K562 (cell line): Measurements from ENCODE around the gene TRNP1. TPM values are rescaled to one million over a fixed set of nuclear protein-coding genes. Genes with fewer than 3 reads are reported as not detected.
A peak's percentile ranks its signal among the peaks of the same experiment; 100 is the strongest.

Source experiments
- ARID2 ChIP-seq: fragments of 450-650 bp; IDR thresholded peaks from 2 replicates; pipeline ENCODE4 v1.6.1; 2017; ENCODE audit warnings: antibody characterized with exemption, mild to moderate bottlenecking
- DLX4 ChIP-seq: fragments of 250-450 bp; sonication (Bioruptor Pico); IDR thresholded peaks from 2 replicates; pipeline ENCODE4 v1.6.1; 2021; ENCODE audit warnings: mild to moderate bottlenecking
- EHMT2 ChIP-seq: fragments of 450-650 bp; IDR thresholded peaks from 2 replicates; pipeline ENCODE4 v1.6.1; 2018; ENCODE audit warnings: antibody characterized with exemption
- ESRRB ChIP-seq: fragments of 250-450 bp; sonication (Bioruptor Pico); IDR thresholded peaks from 2 replicates; pipeline ENCODE4 v1.5.0; 2020; ENCODE audit warnings: mild to moderate bottlenecking, moderate library complexity, borderline replicate concordance
- FOXO4 ChIP-seq: fragments of 450-650 bp; formaldehyde crosslinking; IDR thresholded peaks from 2 replicates; pipeline ENCODE4 v1.4.0; 2020; ENCODE audit warnings: mild to moderate bottlenecking, moderate library complexity
- GTF2A2 ChIP-seq: IDR thresholded peaks from 2 replicates; pipeline ENCODE4 v1.6.1; 2016; ENCODE audit warnings: mild to moderate bottlenecking, missing genetic modification characterization, missing compliant biosample characterization
- HNRNPH1 ChIP-seq: fragments of 200-400 bp; formaldehyde crosslinking; optimal IDR thresholded peaks from 2 replicates; pipeline ENCODE3; 2017; ENCODE audit warnings: low read depth, mild to moderate bottlenecking, low read length, moderate library complexity
- NFIC ChIP-seq: fragments of 450-650 bp; IDR thresholded peaks from 2 replicates; pipeline ENCODE4 v1.6.1; 2017; ENCODE audit warnings: mild to moderate bottlenecking, inconsistent platforms
- NFRKB ChIP-seq: fragments of 450-650 bp; IDR thresholded peaks from 2 replicates; pipeline ENCODE4 v1.6.1; 2016; ENCODE audit warnings: low read depth
- NONO ChIP-seq, 2 experiments: fragments of 200-400 bp in 1 of 2; fragments of 450-650 bp in 1 of 2; formaldehyde crosslinking in 1 of 2; IDR thresholded peaks; 2 replicates each; pipeline ENCODE4 v1.6.1; 2017; ENCODE audit warnings: low read depth in 2 of 2, mild to moderate bottlenecking in 2 of 2, moderate library complexity in 2 of 2, low read length in 1 of 2
- RCOR1 ChIP-seq, 2 experiments: IDR thresholded peaks; 2 replicates each; pipeline ENCODE4 v1.6.1; 2012; ENCODE audit warnings: low read depth in 2 of 2, low read length in 2 of 2, borderline replicate concordance in 1 of 2, improper control_type of control experiment in 1 of 2
- TAL1 ChIP-seq: fragments of 450-650 bp; IDR thresholded peaks from 2 replicates; pipeline ENCODE4 v1.6.1; 2016; ENCODE audit warnings: mild to moderate bottlenecking
- VEZF1 ChIP-seq: fragments of 200-800 bp; sonication (Bioruptor generic); IDR thresholded peaks from 2 replicates; pipeline ENCODE4 v1.6.1; 2017; ENCODE audit warnings: missing genetic modification characterization, missing compliant biosample characterization
- ZNF274 ChIP-seq: IDR thresholded peaks from 2 replicates; pipeline ENCODE4 v1.6.1; 2011; ENCODE audit warnings: low read depth, mild to moderate bottlenecking, low read length, moderate library complexity, borderline replicate concordance
- ZNF311 ChIP-seq: fragments of 250-450 bp; sonication (Bioruptor Pico); IDR thresholded peaks from 2 replicates; pipeline ENCODE4 v1.4.0; 2020; ENCODE audit warnings: mild to moderate bottlenecking, moderate library complexity
- ZNF354B ChIP-seq: fragments of 250-450 bp; sonication (Bioruptor Pico); IDR thresholded peaks from 2 replicates; pipeline ENCODE4 v1.4.0; 2020
- polyA plus RNA-seq, 8 experiments: library from polyadenylated mRNA; depleted of rRNA in 4 of 8; stranded (reverse) in 5 of 8; unstranded in 3 of 8; fragments of >200 nt; fragmentation: Nextera tagmentation in 2 of 8; fragmentation: Illumina TruSeq in 1 of 8; extraction: Ambion mirVana in 2 of 8; extraction: Trizol in 1 of 8; gene quantifications; 2 replicates each; pipeline versions ENCODE4 v1.2.1 to v1.2.3, GENCODE V29; 2011 to 2014; ENCODE audit warnings: inconsistent platforms in 1 of 8, missing spikeins in 1 of 8
- total RNA-seq, 7 experiments: library from RNA; depleted of rRNA in 6 of 7; stranded (reverse); fragments of >200 nt in 6 of 7; fragmentation: Illumina TruSeq in 2 of 7; extraction: Trizol in 2 of 7; gene quantifications; 2 replicates each; pipeline versions ENCODE4 v1.2.1 to v1.2.3, GENCODE V29; 2011 to 2021; ENCODE audit warnings: low replicate concordance in 1 of 7
- TF ChIP-seq, protein P1 (sequence below), 2 experiments: fragments of 450-650 bp; IDR thresholded peaks; 2 replicates each; pipeline ENCODE4 v1.6.1; 2016; ENCODE audit warnings: mild to moderate bottlenecking in 2 of 2, borderline replicate concordance in 1 of 2, low read depth in 1 of 2, moderate library complexity in 1 of 2

TRNP1 gene
- total and polyA plus RNA-seq, 9 of the 15 experiments (the other 6 are each of a cell fraction or from before 2014, with no cell fraction given) = 0.03 to 1.3 (median 0.95) TPM

GRCh38 chr1:27021354-27022031 lies 28.0 kb downstream of the TRNP1 start (continued):
- TF ChIP-seq, protein P1, sequence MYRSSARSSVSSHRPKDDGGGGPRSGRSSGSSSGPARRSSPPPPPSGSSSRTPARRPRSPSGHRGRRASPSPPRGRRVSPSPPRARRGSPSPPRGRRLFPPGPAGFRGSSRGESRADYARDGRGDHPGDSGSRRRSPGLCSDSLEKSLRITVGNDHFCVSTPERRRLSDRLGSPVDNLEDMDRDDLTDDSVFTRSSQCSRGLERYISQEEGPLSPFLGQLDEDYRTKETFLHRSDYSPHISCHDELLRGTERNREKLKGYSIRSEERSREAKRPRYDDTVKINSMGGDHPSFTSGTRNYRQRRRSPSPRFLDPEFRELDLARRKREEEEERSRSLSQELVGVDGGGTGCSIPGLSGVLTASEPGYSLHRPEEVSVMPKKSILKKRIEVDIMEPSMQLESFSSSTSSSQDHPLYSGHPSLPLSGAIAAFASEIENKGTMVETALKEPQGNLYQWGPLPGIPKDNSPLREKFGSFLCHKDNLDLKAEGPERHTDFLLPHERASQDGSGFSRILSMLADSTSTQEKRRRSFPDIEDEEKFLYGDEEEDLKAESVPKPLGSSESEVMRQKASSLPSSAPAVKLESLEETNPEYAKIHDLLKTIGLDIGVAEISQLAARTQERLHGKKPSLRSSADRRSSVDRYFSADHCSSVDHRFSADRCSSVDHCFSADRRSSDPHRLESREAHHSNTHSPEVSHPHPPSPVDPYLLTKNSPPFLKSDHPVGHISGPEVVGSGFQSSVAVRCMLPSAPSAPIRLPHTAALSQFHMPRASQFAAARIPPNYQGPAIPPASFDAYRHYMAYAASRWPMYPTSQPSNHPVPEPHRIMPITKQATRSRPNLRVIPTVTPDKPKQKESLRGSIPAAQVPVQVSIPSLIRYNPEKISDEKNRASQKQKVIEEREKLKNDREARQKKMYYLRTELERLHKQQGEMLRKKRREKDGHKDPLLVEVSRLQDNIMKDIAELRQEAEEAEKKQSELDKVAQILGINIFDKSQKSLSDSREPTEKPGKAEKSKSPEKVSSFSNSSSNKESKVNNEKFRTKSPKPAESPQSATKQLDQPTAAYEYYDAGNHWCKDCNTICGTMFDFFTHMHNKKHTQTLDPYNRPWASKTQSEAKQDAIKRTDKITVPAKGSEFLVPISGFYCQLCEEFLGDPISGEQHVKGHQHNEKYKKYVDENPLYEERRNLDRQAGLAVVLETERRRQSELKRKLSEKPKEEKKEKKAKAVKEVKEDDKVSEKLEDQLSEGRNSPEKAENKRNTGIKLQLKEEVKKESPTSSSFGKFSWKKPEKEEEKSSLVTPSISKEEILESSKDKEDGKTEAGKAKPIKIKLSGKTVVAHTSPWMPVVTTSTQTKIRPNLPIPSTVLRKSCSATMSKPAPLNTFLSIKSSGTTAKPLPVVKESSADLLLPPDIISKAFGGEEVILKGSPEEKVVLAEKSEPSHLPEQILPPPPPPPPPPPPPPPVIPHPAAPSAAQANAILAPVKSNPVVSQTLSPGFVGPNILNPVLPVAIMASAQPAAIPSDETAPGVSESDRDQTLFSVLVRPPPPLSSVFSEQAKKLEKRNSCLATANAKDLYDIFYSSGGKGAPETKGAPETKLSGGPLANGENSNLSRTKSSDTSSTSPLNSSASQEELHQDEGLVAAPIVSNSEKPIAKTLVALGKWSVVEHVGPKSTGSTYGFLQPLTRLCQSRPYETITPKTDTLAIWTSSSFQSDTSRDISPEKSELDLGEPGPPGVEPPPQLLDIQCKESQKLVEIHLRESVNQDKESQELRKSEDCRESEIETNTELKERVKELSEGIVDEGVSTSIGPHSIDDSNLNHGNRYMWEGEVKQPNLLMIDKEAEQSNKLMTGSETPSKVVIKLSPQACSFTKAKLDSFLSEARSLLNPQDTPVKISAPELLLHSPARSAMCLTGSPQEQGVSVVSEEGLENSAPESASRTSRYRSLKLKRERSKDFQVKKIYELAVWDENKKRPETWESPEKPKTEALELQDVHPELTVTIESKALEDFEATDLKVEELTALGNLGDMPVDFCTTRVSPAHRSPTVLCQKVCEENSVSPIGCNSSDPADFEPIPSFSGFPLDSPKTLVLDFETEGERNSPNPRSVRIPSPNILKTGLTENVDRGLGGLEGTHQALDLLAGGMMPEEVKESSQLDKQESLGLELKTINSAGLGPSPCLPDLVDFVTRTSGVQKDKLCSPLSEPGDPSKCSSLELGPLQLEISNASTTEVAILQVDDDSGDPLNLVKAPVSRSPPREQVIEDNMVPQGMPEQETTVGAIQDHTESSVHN (IDR thresholded peaks at IDR 0.05; ENCODE audit: borderline replicate concordance in 1 of 2, low read depth in 1 of 2) = no peak
- no peak for TF ChIP-seq ESRRB (CRISPR knock-in tag)
- TF ChIP-seq ZNF311 (CRISPR knock-in tag) = no peak
- no peak for TF ChIP-seq EHMT2
- no peak for TF ChIP-seq DLX4 (CRISPR knock-in tag)
- no peak for TF ChIP-seq HNRNPH1
- TF ChIP-seq RCOR1 (IDR thresholded peaks at IDR 0.05; ENCODE audit: borderline replicate concordance in 1 of 2, low read depth in 2 of 2, low read length in 2 of 2) = no peak
- no peak for TF ChIP-seq TAL1
- peak; percentile 23; the same call in 1 of the 2 replicates for TF ChIP-seq VEZF1 (CRISPR knock-in tag)
- TF ChIP-seq NONO (IDR thresholded peaks at IDR 0.05; ENCODE audit: low read depth in 2 of 2, low read length in 1 of 2) = no peak
- TF ChIP-seq ZNF274 = no peak
- TF ChIP-seq GTF2A2 (tag) = peak; percentile 48; the same call in 1 of the 2 replicates
- TF ChIP-seq NFIC = no peak
- TF ChIP-seq FOXO4 = no peak
- TF ChIP-seq ARID2 = no peak
- TF ChIP-seq ZNF354B (CRISPR knock-in tag) = no peak; the same call in 1 of the 2 replicates
- TF ChIP-seq NFRKB = no peak
